Liver (tissue), 9 donors: ENCODE results near the gene REPS2. TPM values are rescaled to one million over a fixed set of nuclear protein-coding genes. Genes with fewer than 3 reads are reported as not detected.

ENCODE experiments used
- DNase-seq: peaks from one replicate; pipeline ENCODE4 v3.0.0-alpha.2; 2017; ENCODE audit warnings: low spot score
- H3K27ac ChIP-seq, 2 donors: one replicate each; pipeline ENCODE4 v1.7.0; 2013; ENCODE audit warnings: inconsistent platforms in 2 of 2, low read length in 2 of 2, control low read depth in 1 of 2, low read depth in 1 of 2, mild to moderate bottlenecking in 1 of 2
- H3K27me3 ChIP-seq, 4 donors: one replicate each; pipeline versions ENCODE4 v1.6.1 to v1.7.0; 2013; ENCODE audit warnings: low read length in 3 of 4, inconsistent platforms in 1 of 4, mild to moderate bottlenecking in 1 of 4, moderate library complexity in 1 of 4; ENCODE audit not compliant: control insufficient read depth in 4 of 4, insufficient read depth in 4 of 4
- H3K36me3 ChIP-seq, 4 donors: one replicate each; pipeline versions ENCODE4 v1.6.1 to v1.7.0; 2013; ENCODE audit warnings: low read length in 3 of 4, mild to moderate bottlenecking in 3 of 4, low read depth in 1 of 4, moderate library complexity in 1 of 4; ENCODE audit not compliant: control insufficient read depth in 4 of 4, insufficient read depth in 3 of 4
- H3K4me1 ChIP-seq, 4 donors: one replicate each; pipeline versions ENCODE4 v1.6.1 to v1.7.0; 2013; ENCODE audit warnings: low read length in 3 of 4, mild to moderate bottlenecking in 3 of 4, moderate library complexity in 1 of 4; ENCODE audit not compliant: control insufficient read depth in 4 of 4, insufficient read depth in 4 of 4
- H3K4me3 ChIP-seq, 3 donors: one replicate each; pipeline versions ENCODE4 v1.6.1 to v1.7.0; 2013; ENCODE audit warnings: low read length in 3 of 3, control low read depth in 1 of 3, low read depth in 1 of 3, mild to moderate bottlenecking in 1 of 3
- H3K9ac ChIP-seq, 2 donors: one replicate each; pipeline ENCODE4 v1.7.0; 2013; ENCODE audit warnings: low read length in 2 of 2, mild to moderate bottlenecking in 2 of 2, moderate library complexity in 2 of 2, control low read depth in 1 of 2, low read depth in 1 of 2
- H3K9me3 ChIP-seq, 4 donors: one replicate each; pipeline versions ENCODE4 v1.6.1 to v1.7.0; 2013; ENCODE audit warnings: low read length in 3 of 4; ENCODE audit not compliant: control insufficient read depth in 4 of 4
- ATF3 ChIP-seq: IDR thresholded peaks from 2 replicates; pipeline ENCODE4 v1.6.1; 2016; ENCODE audit warnings: antibody characterized with exemption
- EGR1 ChIP-seq, 2 donors: IDR thresholded peaks; 2 replicates each; pipeline ENCODE4 v1.6.1; 2016 to 2018; ENCODE audit warnings: antibody characterized with exemption in 2 of 2, low read depth in 2 of 2
- FOXA1 ChIP-seq: IDR thresholded peaks from 2 replicates; pipeline ENCODE4 v1.6.1; 2016; ENCODE audit warnings: antibody characterized with exemption
- FOXA2 ChIP-seq: IDR thresholded peaks from 2 replicates; pipeline ENCODE4 v1.6.1; 2016; ENCODE audit warnings: antibody characterized with exemption
- GABPA ChIP-seq, 2 donors: IDR thresholded peaks in 1 of 2; conservative IDR thresholded peaks in 1 of 2; 2 replicates each; pipeline ENCODE4 v1.6.1; 2016; ENCODE audit warnings: antibody characterized with exemption in 2 of 2, mild to moderate bottlenecking in 1 of 2, moderate library complexity in 1 of 2
- HNF4A ChIP-seq, 2 donors: conservative IDR thresholded peaks; 2 replicates each; pipeline ENCODE4 v1.6.1; 2016; ENCODE audit warnings: antibody characterized with exemption in 2 of 2, mild to moderate bottlenecking in 2 of 2
- HNF4G ChIP-seq: IDR thresholded peaks from 2 replicates; pipeline ENCODE4 v1.6.1; 2016; ENCODE audit warnings: antibody characterized with exemption
- JUND ChIP-seq, 2 donors: IDR thresholded peaks; 2 replicates each; pipeline ENCODE4 v1.6.1; 2016; ENCODE audit warnings: antibody characterized with exemption in 2 of 2
- MAX ChIP-seq: IDR thresholded peaks from 2 replicates; pipeline ENCODE4 v1.6.1; 2016; ENCODE audit warnings: antibody characterized with exemption
- NR2F2 ChIP-seq: IDR thresholded peaks from 2 replicates; pipeline ENCODE4 v1.6.1; 2016; ENCODE audit warnings: antibody characterized with exemption
- RAD21 ChIP-seq, 2 donors: IDR thresholded peaks; 2 replicates each; pipeline ENCODE4 v1.6.1; 2016; ENCODE audit warnings: antibody characterized with exemption in 2 of 2, mild to moderate bottlenecking in 2 of 2
- REST ChIP-seq: IDR thresholded peaks from 2 replicates; pipeline ENCODE4 v1.6.1; 2016; ENCODE audit warnings: antibody characterized with exemption, mild to moderate bottlenecking
- SP1 ChIP-seq: IDR thresholded peaks from 2 replicates; pipeline ENCODE4 v1.6.1; 2018; ENCODE audit warnings: antibody characterized with exemption, mild to moderate bottlenecking
- TAF1 ChIP-seq: conservative IDR thresholded peaks from 2 replicates; pipeline ENCODE4 v1.6.1; 2016; ENCODE audit warnings: antibody characterized with exemption, mild to moderate bottlenecking
- YY1 ChIP-seq: IDR thresholded peaks from 2 replicates; pipeline ENCODE4 v1.6.1; 2016; ENCODE audit warnings: antibody characterized with exemption, mild to moderate bottlenecking
- ZBTB33 ChIP-seq: IDR thresholded peaks from 2 replicates; pipeline ENCODE4 v1.6.1; 2016; ENCODE audit warnings: antibody characterized with exemption
- polyA plus RNA-seq, 2 donors: library from polyadenylated mRNA; stranded (reverse) in 1 of 2; unstranded in 1 of 2; fragments of 200-250 nt in 1 of 2; fragments of >200 nt in 1 of 2; fragmentation: Nextera tagmentation in 1 of 2; extraction: Ambion mirVana in 1 of 2; gene quantifications; one replicate each; pipeline versions ENCODE4 v1.2.1 to v1.2.3, GENCODE V29; 2013 to 2015
- total RNA-seq, 2 donors: library from RNA; depleted of rRNA; stranded (reverse); fragments of >200 nt; gene quantifications; one replicate each; pipeline ENCODE4 v1.2.3, GENCODE V29; 2014
- donor health status: healthy.
- donor health status: healthy.
- donor health status: healthy.
- donor health status: healthy.
- donor health status: healthy.

REPS2 gene
- total and polyA plus RNA-seq, 4 donors, result 3.5 to 10.7 (median 6.2) TPM

- TF ChIP-seq REST, result no peak
- no peak for TF ChIP-seq YY1
- TF ChIP-seq FOXA2, result no peak
- TF ChIP-seq TAF1, result no peak
- TF ChIP-seq EGR1 (IDR thresholded peaks at IDR 0.05; ENCODE audit: low read depth in 2 of 2), result no peak
- no peak for TF ChIP-seq SP1
- TF ChIP-seq GABPA (IDR thresholded peaks at IDR 0.05 in 1 of 2, conservative IDR thresholded peaks at IDR 0.05 in 1 of 2), result no peak
Observed at GRCh38 chrX:17047224-17047623, 100.8 kb downstream of the REPS2 start (continued).

GRCh38 chrX:17052210-17052609 is 105.8 kb downstream of the REPS2 start:
- Histone ChIP-seq H3K27me3 (no peaks in the 10 kb centered on the region), H3K4me1 (peaks cover 0 to 2% (median 0%) of the 10 kb centered on the region in 4 donors), H3K27ac (no peak overlapping the region), H3K4me3 (no peak overlapping the region), H3K9me3 (no peaks in the 10 kb centered on the region), H3K36me3 (peaks cover 0 to 2% (median 0%) of the 10 kb centered on the region in 4 donors), H3K9ac (no peak overlapping the region)
- TF ChIP-seq ZBTB33, result no peak
- TF ChIP-seq YY1, result no peak
- TF ChIP-seq FOXA1, result no peak
- no peak for TF ChIP-seq RAD21 (IDR thresholded peaks at IDR 0.05)
- no peak for TF ChIP-seq FOXA2
- no peak for TF ChIP-seq HNF4A (conservative IDR thresholded peaks at IDR 0.05)
- no peak for TF ChIP-seq GABPA (IDR thresholded peaks at IDR 0.05 in 1 of 2, conservative IDR thresholded peaks at IDR 0.05 in 1 of 2)
- TF ChIP-seq REST, result no peak
- TF ChIP-seq ATF3, result no peak
- no peak for TF ChIP-seq JUND (IDR thresholded peaks at IDR 0.05)
- no peak for TF ChIP-seq MAX
- TF ChIP-seq SP1, result no peak
- no peak for TF ChIP-seq EGR1 (IDR thresholded peaks at IDR 0.05; ENCODE audit: low read depth in 2 of 2)
- TF ChIP-seq NR2F2, result no peak
- no peak for TF ChIP-seq HNF4G
- no peak for TF ChIP-seq TAF1
- no peak for DNase-seq
